Activated T-cell treated with anti-CD3 and anti-CD28 coated beads, Interleukin-2, amount 50 U/mL, for 24 hours (primary cell): ENCODE results near the gene GLB1L2.
"Not testable (repeated sequence)": the region's sequence is repeated elsewhere in the genome, so short reads cannot be mapped to it uniquely, and the experiment has no call there.

Experiments
- DNase-seq: peaks from one replicate; pipeline ENCODE4 v3.0.0-alpha.2; 2020
- H3K27ac Mint-ChIP-seq: 2 replicates; pipeline ENCODE4 v1.8.0; 2020; ENCODE audit warnings: mild to moderate bottlenecking, mixed read lengths
- H3K27me3 Mint-ChIP-seq: 2 replicates; pipeline ENCODE4 v1.8.0; 2020; ENCODE audit warnings: mixed read lengths
- H3K36me3 Mint-ChIP-seq: 2 replicates; pipeline ENCODE4 v1.8.0; 2020; ENCODE audit warnings: low read depth, mixed read lengths
- H3K4me1 Mint-ChIP-seq: 2 replicates; pipeline ENCODE4 v1.8.0; 2020; ENCODE audit warnings: low read depth, mixed read lengths
- H3K4me3 Mint-ChIP-seq: 2 replicates; pipeline ENCODE4 v1.8.0; 2020; ENCODE audit warnings: mild to moderate bottlenecking, moderate library complexity, mixed read lengths
- H3K9me3 Mint-ChIP-seq: 2 replicates; pipeline ENCODE4 v1.8.0; 2020; ENCODE audit warnings: mixed read lengths

The GLB1L2 gene

GRCh38 chr11:134294664-134295063 lies 37.1 kb upstream of the GLB1L2 start:
- Mint-ChIP-seq H3K4me3 (no peak overlapping the region), H3K27ac (no peak overlapping the region), H3K4me1 (no peaks in the 10 kb centered on the region), H3K36me3 (no peaks in the 10 kb centered on the region), H3K9me3 (no peaks in the 10 kb centered on the region), H3K27me3 (no peaks in the 10 kb centered on the region)
- no peak for DNase-seq

DNA sequence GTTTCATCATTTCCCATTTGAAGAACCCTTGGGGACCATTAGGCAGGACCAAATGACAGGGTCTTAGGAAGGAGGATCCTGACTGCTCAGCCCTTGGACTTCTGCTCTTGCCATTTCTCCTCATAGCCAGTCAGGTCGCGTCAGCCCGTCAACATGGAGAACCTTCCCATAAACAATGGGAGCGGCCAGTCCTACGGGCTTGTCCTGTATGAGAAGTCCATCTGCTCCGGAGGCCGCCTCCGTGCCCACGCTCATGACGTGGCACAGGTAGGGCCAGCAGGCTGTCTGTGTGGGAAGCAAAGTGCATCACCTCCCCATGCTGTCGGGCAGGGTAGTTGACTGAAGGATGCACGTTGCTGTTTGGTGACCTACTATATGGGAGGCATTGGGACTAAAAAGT lies 19.6 kb upstream of the GLB1L2 start:
- H3K9me3 Mint-ChIP-seq: peaks cover 7% of the 10 kb centered on the region
- H3K27ac Mint-ChIP-seq: no peak overlapping the region
- no peaks in the 10 kb centered on the region for H3K27me3 Mint-ChIP-seq
- no peak overlapping the region for H3K4me3 Mint-ChIP-seq
- no peaks in the 10 kb centered on the region for H3K4me1 Mint-ChIP-seq
- no peak for DNase-seq
- peaks cover 4% of the 10 kb centered on the region for H3K36me3 Mint-ChIP-seq

GRCh38 chr11:134312807-134313206 lies 19.0 kb upstream of the GLB1L2 start:
- Mint-ChIP-seq H3K36me3 (peaks cover 4% of the 10 kb centered on the region), H3K9me3 (peaks cover 8% of the 10 kb centered on the region), H3K27me3 (no peaks in the 10 kb centered on the region), H3K27ac (no peak overlapping the region), H3K4me1 (no peaks in the 10 kb centered on the region), H3K4me3 (no peak overlapping the region)
- no peak for DNase-seq

- Mint-ChIP-seq H3K4me3 (no peak overlapping the region), H3K36me3 (peaks cover 4% of the 10 kb centered on the region), H3K27me3 (no peaks in the 10 kb centered on the region), H3K27ac (no peak overlapping the region), H3K4me1 (no peaks in the 10 kb centered on the region), H3K9me3 (peaks cover 11% of the 10 kb centered on the region)
- DNase-seq: no peak
Observed at GRCh38 chr11:134313379-134313778, 18.4 kb upstream of the GLB1L2 start.

GRCh38 chr11:134313821-134314607 lies 17.8 kb upstream of the GLB1L2 start:
- DNase-seq: no peak
- H3K27ac Mint-ChIP-seq: no peak overlapping the region
- H3K27me3 Mint-ChIP-seq: no peaks in the 10 kb centered on the region
- H3K4me3 Mint-ChIP-seq: no peak overlapping the region
- no peaks in the 10 kb centered on the region for H3K4me1 Mint-ChIP-seq
- H3K36me3 Mint-ChIP-seq: peaks cover 8% of the 10 kb centered on the region
- H3K9me3 Mint-ChIP-seq: peaks cover 11% of the 10 kb centered on the region

DNA sequence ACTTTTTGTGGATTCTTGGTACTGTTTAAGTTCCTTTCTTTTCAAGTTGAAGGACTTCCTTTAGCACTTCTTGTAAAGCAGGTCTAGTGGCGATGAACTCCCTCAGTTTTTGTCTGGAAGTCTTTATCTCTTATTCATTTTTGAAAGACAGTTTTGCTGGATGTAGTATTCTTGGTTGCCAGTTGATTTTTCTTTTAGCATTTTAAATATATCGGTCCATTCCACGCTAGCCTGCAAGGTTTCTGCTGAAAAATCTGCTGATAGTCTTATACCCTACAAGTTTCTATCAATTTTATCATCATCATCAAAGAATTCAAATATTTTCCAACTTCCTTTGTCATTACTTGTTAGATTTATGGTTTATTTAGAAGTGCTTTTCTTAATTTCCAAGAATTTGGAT lies 14.7 kb upstream of the GLB1L2 start:
- Mint-ChIP-seq H3K9me3 (peaks cover 19% of the 10 kb centered on the region), H3K4me1 (no peaks in the 10 kb centered on the region), H3K27me3 (peaks cover 4% of the 10 kb centered on the region), H3K27ac (no peak overlapping the region), H3K4me3 (no peak overlapping the region), H3K36me3 (peaks cover 20% of the 10 kb centered on the region)
- DNase-seq: no peak

DNA sequence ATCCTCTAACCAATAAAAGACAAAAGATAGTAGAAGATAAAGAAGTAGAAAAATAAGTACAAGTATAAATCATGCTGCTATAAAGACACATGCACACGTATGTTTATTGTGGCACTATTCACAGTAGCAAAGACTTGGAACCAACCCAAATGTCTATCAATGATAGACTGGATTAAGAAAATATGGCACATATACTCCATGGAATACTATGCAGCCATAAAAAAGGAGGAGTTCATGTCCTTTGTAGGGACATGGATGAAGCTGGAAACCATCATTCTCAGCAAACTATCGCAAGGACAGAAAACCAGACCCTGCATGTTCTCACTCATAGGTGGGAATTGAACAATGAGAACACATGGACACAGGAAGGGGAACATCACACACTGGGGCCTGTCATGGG lies 10.4 kb upstream of the GLB1L2 start:
- Mint-ChIP-seq H3K36me3 (peaks cover 20% of the 10 kb centered on the region), H3K9me3 (peaks cover 19% of the 10 kb centered on the region)
- not testable (repeated sequence) for DNase-seq, H3K27ac Mint-ChIP-seq, H3K4me3 Mint-ChIP-seq, H3K27me3 Mint-ChIP-seq, H3K4me1 Mint-ChIP-seq

DNA sequence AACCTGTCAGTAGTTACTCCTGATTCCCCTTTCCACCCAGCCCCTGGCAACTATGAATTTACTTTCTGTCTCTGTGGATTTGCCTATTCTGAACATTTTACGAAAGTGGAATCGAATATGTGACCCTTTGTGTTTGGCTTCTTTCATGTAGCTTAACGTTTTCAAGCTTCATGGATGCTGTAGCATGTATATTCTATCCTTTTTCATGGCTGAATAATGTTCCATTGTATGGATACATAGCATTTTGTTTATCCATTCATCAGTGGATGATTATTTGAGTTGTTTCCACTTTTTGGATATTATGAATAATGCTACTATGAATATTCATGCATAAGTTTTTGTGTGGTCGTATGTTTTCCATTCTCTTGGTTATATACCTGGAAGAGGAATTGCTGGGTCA lies 9.2 kb upstream of the GLB1L2 start:
- DNase-seq: no peak
- H3K36me3 Mint-ChIP-seq: peaks cover 17% of the 10 kb centered on the region

DNA sequence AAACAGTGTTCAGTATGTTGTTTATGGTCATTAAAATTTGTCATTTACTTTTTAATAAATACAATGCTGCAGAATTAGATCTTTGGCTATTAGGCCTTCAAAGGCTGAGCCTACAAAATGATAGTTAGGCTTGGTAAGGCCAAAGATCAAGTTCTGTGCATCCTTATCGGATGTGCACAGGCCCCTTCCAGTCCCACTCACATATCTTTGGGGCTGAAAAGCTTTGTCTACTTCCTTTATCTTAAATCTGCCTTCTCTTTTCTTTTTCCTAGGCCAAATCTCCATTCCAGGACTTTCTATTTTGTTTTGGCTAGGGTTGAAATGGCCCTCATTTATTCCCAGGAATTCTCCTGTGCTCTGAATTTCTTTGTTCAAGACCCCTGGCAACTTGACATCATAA lies 3.4 kb upstream of the GLB1L2 start:
- H3K4me1 Mint-ChIP-seq: peaks cover 18% of the 10 kb centered on the region
- no peak for DNase-seq
- H3K4me3 Mint-ChIP-seq: no peak overlapping the region
- no peak overlapping the region for H3K27ac Mint-ChIP-seq
- no peaks in the 10 kb centered on the region for H3K36me3 Mint-ChIP-seq
- H3K27me3 Mint-ChIP-seq: peaks cover 24% of the 10 kb centered on the region
- H3K9me3 Mint-ChIP-seq: no peaks in the 10 kb centered on the region

More for the DNA sequence above, 9.2 kb upstream of the GLB1L2 start:
- no peak overlapping the region for H3K4me3 Mint-ChIP-seq
- H3K9me3 Mint-ChIP-seq: peaks cover 11% of the 10 kb centered on the region
- no peak overlapping the region for H3K27ac Mint-ChIP-seq
- no peaks in the 10 kb centered on the region for H3K4me1 Mint-ChIP-seq
- H3K27me3 Mint-ChIP-seq: peaks cover 4% of the 10 kb centered on the region

GRCh38 chr11:134330611-134331353 lies 1.0 kb upstream of the GLB1L2 start:
- peaks cover 24% of the 10 kb centered on the region for H3K27me3 Mint-ChIP-seq
- no peaks in the 10 kb centered on the region for H3K9me3 Mint-ChIP-seq
- H3K4me3 Mint-ChIP-seq: peak overlapping the region; percentile 83
- no peak overlapping the region for H3K27ac Mint-ChIP-seq
- H3K4me1 Mint-ChIP-seq: peaks cover 24% of the 10 kb centered on the region
- DNase-seq: no peak
- no peaks in the 10 kb centered on the region for H3K36me3 Mint-ChIP-seq

GRCh38 chr11:134332189-134332631 lies 422 bp downstream of the GLB1L2 start:
- no peak for DNase-seq

GRCh38 chr11:134332782-134333181 lies 994 bp downstream of the GLB1L2 start:
- Mint-ChIP-seq H3K4me1 (peaks cover 24% of the 10 kb centered on the region), H3K4me3 (peak overlapping the region; percentile 77), H3K27me3 (peaks cover 24% of the 10 kb centered on the region), H3K36me3 (no peaks in the 10 kb centered on the region), H3K27ac (no peak overlapping the region), H3K9me3 (no peaks in the 10 kb centered on the region)
- DNase-seq: no peak

More at GRCh38 chr11:134332189-134332631, 422 bp downstream of the GLB1L2 start:
- peak overlapping the region; percentile 77 for H3K4me3 Mint-ChIP-seq
- no peaks in the 10 kb centered on the region for H3K36me3 Mint-ChIP-seq
- peaks cover 24% of the 10 kb centered on the region for H3K4me1 Mint-ChIP-seq
- peak overlapping the region; percentile 56 for H3K27ac Mint-ChIP-seq
- no peaks in the 10 kb centered on the region for H3K9me3 Mint-ChIP-seq
- H3K27me3 Mint-ChIP-seq: peaks cover 24% of the 10 kb centered on the region

- H3K27me3 Mint-ChIP-seq: peaks cover 24% of the 10 kb centered on the region
- H3K27ac Mint-ChIP-seq: no peak overlapping the region
- peaks cover 24% of the 10 kb centered on the region for H3K4me1 Mint-ChIP-seq
- H3K9me3 Mint-ChIP-seq: no peaks in the 10 kb centered on the region
- peak overlapping the region; percentile 77 for H3K4me3 Mint-ChIP-seq
- DNase-seq: no peak
- peaks cover 3% of the 10 kb centered on the region for H3K36me3 Mint-ChIP-seq
Observed at GRCh38 chr11:134333312-134333711, 1.5 kb downstream of the GLB1L2 start.

DNA sequence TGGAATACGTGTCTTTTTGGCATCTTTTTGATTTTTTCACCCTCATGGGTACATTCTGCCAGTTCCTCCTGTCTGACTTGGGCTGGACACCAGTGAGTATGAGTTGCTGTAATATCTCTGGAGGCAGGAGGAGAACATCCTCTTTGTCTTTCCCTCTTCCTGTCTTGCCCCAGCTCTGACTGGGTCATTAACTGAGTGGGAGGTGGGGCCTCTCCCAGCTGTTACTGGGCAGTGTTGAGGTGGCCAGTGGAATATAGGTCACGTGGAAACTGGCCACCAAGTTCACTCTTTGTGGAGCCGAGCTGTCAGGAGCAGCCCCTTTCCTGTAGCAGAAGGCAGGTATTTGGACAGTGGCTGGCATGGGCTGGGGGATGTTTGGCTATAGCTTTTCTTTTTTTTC lies 2.2 kb downstream of the GLB1L2 start:
- no peak overlapping the region for H3K4me3 Mint-ChIP-seq
- DNase-seq: no peak
- H3K4me1 Mint-ChIP-seq: peaks cover 24% of the 10 kb centered on the region
- H3K36me3 Mint-ChIP-seq: peaks cover 3% of the 10 kb centered on the region
- H3K9me3 Mint-ChIP-seq: no peaks in the 10 kb centered on the region
- no peak overlapping the region for H3K27ac Mint-ChIP-seq
- H3K27me3 Mint-ChIP-seq: peaks cover 24% of the 10 kb centered on the region
